HG02610 (cell line): ENCODE data around the gene SPATS2.
"Not testable (repeated sequence)": the region's sequence is repeated elsewhere in the genome, so short reads cannot be mapped to it uniquely, and the experiment has no call there.

Experiments
- ATAC-seq: cut with Tn5 transposase; IDR thresholded peaks from one replicate; pipeline ENCODE4 v1.9.1; 2021; ENCODE audit warnings: mild to moderate bottlenecking, moderate library complexity; ENCODE audit not compliant: unreplicated experiment

SPATS2 gene

GRCh38 chr12:49349266-49349665 lies 18.0 kb upstream of the SPATS2 start:
- no peak for ATAC-seq

GRCh38 chr12:49352351-49352750 lies 14.9 kb upstream of the SPATS2 start:
- no peak for ATAC-seq

GRCh38 chr12:49355913-49356312 lies 11.3 kb upstream of the SPATS2 start:
- ATAC-seq, result no peak

- no peak for ATAC-seq
Observed at GRCh38 chr12:49357103-49357678, 10.1 kb upstream of the SPATS2 start.

- ATAC-seq, result peak; percentile 39
Observed at GRCh38 chr12:49358483-49359141, 8.7 kb upstream of the SPATS2 start.

GRCh38 chr12:49359671-49360070 lies 7.6 kb upstream of the SPATS2 start:
- no peak for ATAC-seq

- ATAC-seq, result no peak
Observed at GRCh38 chr12:49362077-49362476, 5.2 kb upstream of the SPATS2 start.

GRCh38 chr12:49364989-49365388 lies 2.3 kb upstream of the SPATS2 start:
- no peak for ATAC-seq

GRCh38 chr12:49365542-49365941 lies 1.7 kb upstream of the SPATS2 start:
- no peak for ATAC-seq

- peak; percentile 18 for ATAC-seq
Observed at GRCh38 chr12:49366096-49366651, 1.1 kb upstream of the SPATS2 start.

GRCh38 chr12:49366652-49367380 lies 446 bp upstream of the SPATS2 start:
- ATAC-seq, result peak; percentile 68

- ATAC-seq, result no peak
Observed at GRCh38 chr12:49368240-49368600, 958 bp downstream of the SPATS2 start.

GRCh38 chr12:49369411-49370145 lies 2.3 kb downstream of the SPATS2 start:
- ATAC-seq, result peak; percentile 45

- no peak for ATAC-seq
Observed at GRCh38 chr12:49370539-49370938, 3.3 kb downstream of the SPATS2 start.

- ATAC-seq, result no peak
Observed at GRCh38 chr12:49375406-49375805, 8.1 kb downstream of the SPATS2 start.

GRCh38 chr12:49377386-49377785 lies 10.1 kb downstream of the SPATS2 start:
- no peak for ATAC-seq

GRCh38 chr12:49380184-49380583 lies 12.9 kb downstream of the SPATS2 start:
- not testable (repeated sequence) for ATAC-seq

- no peak for ATAC-seq
Observed at GRCh38 chr12:49388682-49389386, 21.6 kb downstream of the SPATS2 start.

GRCh38 chr12:49389387-49389703 lies 22.1 kb downstream of the SPATS2 start:
- ATAC-seq, result no peak

- ATAC-seq, result no peak
Observed at GRCh38 chr12:49397000-49397399, 29.7 kb downstream of the SPATS2 start.

GRCh38 chr12:49400304-49400703 lies 33.0 kb downstream of the SPATS2 start:
- no peak for ATAC-seq
